NCI-H2196 treated with DMSO at 0.1 percent for 48 hours (cell line): ENCODE data around the gene CUL9.
A peak's percentile ranks its signal among the peaks of the same experiment; 100 is the strongest.

Experiments used
- DNase-seq: peaks from one replicate; lab custom pipeline; 2025; ENCODE audit not compliant: unreplicated experiment; lab: John Stamatoyannopoulos, UW

Gene CUL9

GRCh38 chr6:43226192-43226851, 44.3 kb downstream of the CUL9 start:
- no peak for DNase-seq

DNA sequence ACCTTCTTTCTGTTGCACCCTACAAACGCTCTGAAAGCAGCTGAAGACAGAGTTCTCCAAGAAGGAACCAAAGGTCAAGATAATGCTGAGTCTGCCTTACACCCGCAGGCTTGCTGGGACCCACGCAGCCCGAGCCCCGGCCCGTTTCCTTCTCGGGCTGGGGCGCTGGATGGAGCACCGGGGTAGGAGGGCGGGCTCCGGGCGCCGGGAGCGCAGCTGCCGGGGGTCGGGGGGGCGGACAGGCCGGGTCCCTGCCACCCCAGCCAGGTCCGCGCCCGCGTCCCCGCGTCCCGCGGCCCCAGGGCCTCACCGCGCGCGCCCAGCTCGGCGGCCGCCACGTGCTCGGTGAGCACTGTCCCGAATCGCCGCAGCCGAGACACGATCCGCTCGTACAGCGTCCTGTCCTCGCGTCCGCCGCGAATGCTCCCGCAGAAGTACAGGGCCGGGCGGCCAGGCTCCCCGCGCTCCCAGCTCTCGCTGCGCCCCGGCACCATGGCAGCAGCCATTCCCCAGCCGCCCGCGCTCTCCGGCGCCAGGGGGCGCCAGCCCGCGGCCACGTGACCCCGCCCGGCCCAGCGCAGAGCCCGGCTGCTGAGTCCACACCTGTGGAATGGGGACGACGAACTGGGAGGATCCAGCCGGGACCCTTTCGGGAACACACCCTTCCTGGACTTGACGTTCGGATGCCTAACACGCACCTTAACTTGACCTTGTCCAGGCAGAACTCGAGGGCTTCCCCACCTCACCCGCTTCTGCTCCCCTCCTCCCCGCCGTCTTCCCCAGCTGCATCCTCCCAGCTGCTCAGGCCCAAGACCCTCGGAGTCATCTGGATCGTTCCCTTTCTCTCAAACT, 47.2 kb downstream of the CUL9 start, which contains the start of gene DNPH1:
Gene DNPH1, minus strand, starts transcription at position 531 of the 852 bp plus-strand sequence. Its CDS starts 25 bp downstream, at position 506.
- peak; percentile 55 for DNase-seq

DNA sequence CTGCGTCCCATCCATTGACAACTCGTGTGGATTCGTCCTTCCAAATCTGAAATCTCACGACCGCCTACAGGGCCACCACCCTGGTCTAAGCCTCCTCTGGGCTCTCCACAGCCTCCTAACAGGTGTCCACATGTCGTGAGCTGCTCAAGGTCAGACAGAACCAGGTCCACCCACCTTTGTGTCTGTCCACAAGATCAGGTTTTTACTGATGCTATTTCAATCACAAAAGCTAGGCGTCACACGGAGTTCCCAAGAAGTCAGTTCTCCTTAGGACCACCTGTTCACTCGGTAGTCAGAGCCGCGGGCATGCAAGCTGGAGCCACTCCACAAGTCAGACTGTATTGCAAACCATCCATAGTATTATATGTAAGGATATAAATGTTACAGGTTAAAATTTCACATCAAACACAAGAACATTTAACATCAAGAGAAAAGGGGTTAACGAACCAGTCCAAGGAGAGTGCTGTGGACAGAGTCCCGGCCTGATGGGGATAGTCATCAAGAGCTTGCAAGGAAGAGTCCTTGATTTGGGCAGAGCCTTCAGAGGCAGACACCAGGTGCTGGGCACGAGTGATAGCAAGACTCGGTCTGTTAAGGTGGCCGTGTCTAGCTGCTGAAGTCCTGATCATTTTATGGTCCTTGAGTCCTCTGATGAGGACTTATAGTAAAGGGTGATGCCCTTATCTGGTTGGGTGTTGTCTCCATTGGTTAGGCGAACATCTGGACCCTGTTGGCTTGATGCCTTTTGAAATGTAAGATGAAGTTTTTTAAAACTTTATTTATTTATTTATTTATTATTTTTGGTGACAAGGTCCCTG, 48.0 kb downstream of the CUL9 start:
- no peak for DNase-seq

DNA sequence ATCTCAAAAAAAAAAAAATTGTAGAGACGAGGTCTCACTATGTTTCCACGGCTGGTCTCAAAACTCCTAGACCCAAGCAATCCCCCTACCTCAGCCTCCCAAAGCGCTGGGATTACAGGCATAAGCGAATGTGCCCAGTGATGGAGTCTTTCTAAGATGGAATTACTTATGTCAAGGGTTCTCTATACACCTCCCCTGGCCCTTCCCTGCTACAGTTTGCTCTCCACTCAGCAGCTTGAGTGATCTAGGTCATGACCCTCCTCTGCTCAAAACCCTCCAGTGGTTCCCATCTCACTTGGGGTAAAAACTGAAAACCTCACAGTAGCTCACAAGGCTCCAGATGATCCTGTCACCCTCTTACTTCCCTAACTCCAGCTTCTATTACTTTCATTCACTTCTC, 49.1 kb downstream of the CUL9 start:
- DNase-seq = no peak

DNA sequence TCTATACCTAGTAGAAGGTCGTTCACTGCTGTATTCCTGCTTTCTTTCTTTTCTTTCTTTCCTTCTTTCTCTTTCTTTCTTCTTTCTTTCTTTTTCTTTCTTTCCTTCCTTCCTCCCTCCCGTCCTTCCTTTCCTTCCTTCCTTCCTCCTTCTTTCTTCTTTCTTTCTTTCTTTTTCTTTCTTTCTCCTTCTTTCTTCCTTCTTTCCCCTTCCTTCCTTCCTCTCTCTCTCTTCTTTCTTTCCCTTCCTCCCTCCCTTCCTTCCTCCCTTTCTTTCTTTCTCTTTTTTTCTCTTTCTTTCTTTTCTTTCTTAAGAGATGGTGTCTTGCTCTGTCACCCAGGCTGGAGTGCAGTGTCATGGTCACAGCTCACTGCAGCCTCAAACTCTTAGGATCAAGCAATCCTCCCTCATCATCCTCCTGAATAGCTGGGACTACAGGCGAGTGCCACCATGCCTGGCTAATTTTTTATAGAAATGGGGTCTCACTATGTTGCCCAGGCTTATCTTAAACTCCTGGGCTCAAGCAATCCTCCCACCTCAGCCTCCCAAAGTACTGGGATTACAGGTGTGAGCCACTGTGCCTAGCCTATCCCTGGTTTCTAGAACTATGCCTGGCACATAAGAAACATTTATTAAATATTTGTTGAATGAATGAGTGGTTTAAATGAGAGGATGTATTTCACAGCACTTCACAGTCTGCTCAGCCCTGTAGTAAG, 49.9 kb downstream of the CUL9 start:
- no peak for DNase-seq

- DNase-seq = no peak
These were observed 53.8 kb downstream of the CUL9 start for GRCh38 chr6:43235841-43236240.

DNA sequence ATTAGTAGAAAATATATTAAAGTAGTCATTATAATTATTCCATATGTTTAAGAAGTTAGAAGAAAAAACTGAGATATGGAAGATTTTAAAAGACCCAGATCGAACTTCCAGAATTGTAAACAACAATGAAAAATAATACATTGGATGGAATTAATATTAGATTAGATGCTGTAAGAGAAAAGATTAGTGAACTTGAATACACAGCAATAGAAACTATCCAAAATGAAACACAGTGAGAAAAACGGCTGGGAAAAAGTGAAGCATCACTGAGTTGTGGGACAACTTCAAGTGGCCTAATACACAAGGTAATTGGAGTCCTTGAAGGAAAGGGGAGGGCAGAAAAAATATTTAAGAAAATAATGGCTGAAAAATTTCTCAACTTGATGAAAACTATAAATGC, 57.1 kb downstream of the CUL9 start:
- DNase-seq = no peak

- DNase-seq = no peak
These were observed 59.0 kb downstream of the CUL9 start for GRCh38 chr6:43240950-43241349.

GRCh38 chr6:43241446-43241845, 59.5 kb downstream of the CUL9 start:
- DNase-seq = no peak

DNA sequence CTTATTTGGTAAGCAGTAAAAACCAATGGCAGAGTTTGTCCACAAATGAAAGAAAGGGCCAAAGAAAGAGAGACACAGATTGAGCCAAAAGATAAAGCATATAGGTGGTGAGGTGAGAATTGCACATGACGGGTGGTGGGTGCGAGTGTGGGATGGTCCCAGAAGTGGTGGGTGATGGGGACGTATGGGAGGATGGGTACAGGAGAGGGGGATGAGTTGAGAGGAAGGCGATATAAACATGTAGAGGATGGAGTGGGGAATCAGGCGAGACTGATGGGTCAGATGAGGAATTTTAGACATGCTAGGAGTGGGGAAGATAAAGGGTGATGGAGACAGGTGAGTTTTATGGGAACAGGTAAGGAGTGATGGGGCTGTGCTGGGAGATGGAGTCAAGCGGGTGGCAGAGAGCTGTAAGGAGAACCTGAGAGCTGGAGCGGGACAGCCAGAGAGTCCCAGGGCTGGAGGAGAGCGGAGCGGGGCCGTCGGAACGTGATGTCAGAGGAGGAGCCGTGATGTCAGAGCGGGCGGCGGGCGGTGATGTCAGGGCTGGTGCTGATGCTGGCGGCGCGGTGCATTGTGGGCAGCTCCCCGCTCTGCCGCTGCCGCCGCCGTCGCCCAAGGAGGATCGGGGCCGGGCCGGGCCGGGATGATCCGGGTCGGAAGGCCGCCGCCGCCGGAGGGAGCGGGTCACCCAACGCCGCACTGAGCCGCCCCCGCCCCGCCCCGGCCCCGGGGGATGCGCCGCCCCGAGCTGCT, 61.1 kb downstream of the CUL9 start, which contains the start of gene TTBK1:
Gene TTBK1, plus strand, starts transcription at position 574 of the 756 bp plus-strand sequence. CDS start 3,180 bp downstream, outside the sequence.
- DNase-seq = no peak

DNA sequence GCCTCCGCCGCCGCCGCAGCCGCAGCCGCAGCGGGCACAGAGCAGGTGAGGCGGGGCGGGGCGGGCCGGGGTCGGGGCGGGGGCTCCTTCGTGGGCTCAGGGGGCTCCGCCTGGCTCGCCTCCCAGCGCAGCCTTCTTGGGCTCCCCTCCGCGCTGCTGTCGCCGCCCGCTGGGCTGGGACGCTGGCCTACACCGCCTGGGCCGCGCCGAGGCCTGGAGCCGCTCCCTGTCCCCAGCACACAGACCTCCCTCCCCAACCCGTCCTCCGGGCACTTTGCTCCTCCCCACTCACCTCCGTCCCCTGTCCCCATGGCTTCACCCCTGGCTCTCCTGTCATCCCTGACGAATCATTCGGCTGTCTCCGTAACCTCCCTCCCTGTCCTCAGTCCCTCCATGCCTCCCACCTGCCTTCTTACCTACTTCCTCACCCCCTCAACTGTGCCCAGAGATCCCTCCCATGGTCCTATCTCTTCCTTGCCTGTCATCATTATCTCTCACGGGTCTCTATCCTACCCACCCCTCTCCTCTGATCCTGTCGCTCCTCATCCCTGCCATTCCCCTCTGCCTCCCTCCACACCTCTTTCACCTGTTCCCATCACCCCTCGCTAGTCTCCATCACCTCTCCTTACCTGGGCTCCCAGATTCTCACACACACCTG, 61.8 kb downstream of the CUL9 start:
- no peak for DNase-seq

DNA sequence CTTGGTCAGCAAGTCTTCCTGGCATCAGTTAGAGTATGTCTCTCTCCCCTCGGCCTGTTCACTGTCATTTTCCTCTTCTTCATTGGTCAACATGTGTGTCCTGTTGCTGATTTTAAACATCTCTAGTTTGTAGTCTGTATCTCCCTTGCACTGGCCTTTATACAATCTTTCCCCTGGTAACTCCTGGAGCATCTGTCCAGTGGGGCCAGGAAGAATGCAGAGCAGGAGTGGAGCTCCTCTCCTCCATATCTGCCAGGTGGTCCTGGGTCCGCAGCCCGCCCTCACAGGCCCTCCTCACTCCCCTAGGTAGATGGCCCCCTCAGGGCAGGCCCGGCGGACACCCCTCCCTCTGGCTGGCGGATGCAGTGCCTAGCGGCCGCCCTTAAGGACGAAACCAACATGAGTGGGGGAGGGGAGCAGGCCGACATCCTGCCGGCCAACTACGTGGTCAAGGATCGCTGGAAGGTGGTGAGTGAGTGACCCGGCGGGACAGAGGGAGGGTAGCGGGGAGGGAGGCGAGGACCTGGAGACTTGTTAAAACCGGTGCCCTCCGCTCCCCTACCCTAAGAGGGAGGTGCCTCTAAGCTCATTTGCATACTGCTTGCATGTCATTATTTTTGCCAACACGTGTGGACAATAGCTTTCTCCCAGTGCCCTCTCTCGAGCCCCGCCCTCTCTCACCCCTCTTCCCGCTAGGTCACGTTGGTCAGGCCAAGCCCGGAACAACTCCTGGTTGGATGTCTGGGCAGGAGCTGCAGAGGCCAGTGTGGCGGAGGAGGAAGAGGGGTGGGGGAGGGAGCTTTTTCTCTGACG, 64.5 kb downstream of the CUL9 start:
- DNase-seq = peak; percentile 97

GRCh38 chr6:43247114-43247999, 65.4 kb downstream of the CUL9 start:
- peak; percentile 97 for DNase-seq

GRCh38 chr6:43248101-43248500, 66.1 kb downstream of the CUL9 start:
- DNase-seq = no peak

DNA sequence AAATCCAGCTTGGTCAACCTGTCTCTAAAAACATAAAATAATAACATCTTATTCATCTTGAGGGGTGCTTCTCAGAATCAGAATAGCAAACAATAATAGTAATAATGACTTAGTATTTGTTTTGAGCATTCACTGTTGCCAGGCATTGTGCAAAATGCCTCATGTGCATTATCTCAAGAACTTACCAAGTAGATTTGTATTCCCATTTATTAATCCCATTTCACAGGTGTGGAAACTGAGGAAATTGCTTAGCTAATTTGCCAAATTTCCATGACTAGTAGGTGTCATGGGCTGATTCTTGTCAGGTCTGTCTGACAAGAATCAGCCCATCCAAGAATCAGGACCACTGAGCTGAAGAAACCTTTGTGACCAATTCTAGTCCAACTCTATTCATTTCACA, 66.8 kb downstream of the CUL9 start:
- DNase-seq = no peak

- no peak for DNase-seq
These were observed 69.0 kb downstream of the CUL9 start for GRCh38 chr6:43250992-43251373.

DNA sequence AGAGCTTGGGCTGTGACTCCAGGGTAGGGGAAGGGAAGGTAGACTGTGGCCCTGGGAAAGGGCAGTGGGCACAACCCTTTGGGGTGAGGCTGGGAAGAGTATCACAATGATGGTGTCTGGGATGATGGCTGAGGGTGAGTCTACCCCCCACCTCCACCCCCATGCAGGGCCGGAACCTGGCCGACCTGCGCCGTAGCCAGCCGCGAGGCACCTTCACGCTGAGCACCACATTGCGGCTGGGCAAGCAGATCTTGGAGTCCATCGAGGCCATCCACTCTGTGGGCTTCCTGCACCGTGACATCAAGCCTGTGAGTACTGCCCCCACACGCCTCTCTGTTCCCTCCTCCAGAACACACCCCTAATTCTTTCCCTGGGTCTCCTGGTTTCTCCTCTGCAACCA, 71.4 kb downstream of the CUL9 start:
- no peak for DNase-seq
